Hematopoietic multipotent progenitor cell treated with erythropoietin and hydrocortisone succinate and interleukin-3 and kit ligand, for 8 days (in vitro differentiated cells): ENCODE data around the gene CERKL.

Source experiments
- DNase-seq: peaks from one replicate; pipeline ENCODE4 v3.0.0-alpha.2; 2015

CERKL gene

GRCh38 chr2:181677912-181678586, 21.1 kb upstream of the CERKL start:
- DNase-seq = peak; percentile 73

GRCh38 chr2:181675254-181675653, 18.3 kb upstream of the CERKL start:
- DNase-seq = no peak

GRCh38 chr2:181674461-181674860, 17.6 kb upstream of the CERKL start:
- no peak for DNase-seq

- no peak for DNase-seq
Measured at GRCh38 chr2:181673173-181673572, 16.3 kb upstream of the CERKL start.

- DNase-seq = no peak
Measured at GRCh38 chr2:181672255-181673008, 15.5 kb upstream of the CERKL start.

GRCh38 chr2:181670632-181671031, 13.7 kb upstream of the CERKL start:
- no peak for DNase-seq

- no peak for DNase-seq
Measured at GRCh38 chr2:181667234-181667633, 10.3 kb upstream of the CERKL start.

- DNase-seq = no peak
Measured at GRCh38 chr2:181662287-181662686, 5.4 kb upstream of the CERKL start.

GRCh38 chr2:181660181-181660580, 3.3 kb upstream of the CERKL start:
- DNase-seq = no peak

- DNase-seq = no peak
Measured at GRCh38 chr2:181658444-181658843, 1.5 kb upstream of the CERKL start.

- no peak for DNase-seq
Measured at GRCh38 chr2:181657379-181657778, 474 bp upstream of the CERKL start.

GRCh38 chr2:181655519-181655918, 1.4 kb downstream of the CERKL start:
- DNase-seq = no peak

GRCh38 chr2:181649436-181649979, 7.4 kb downstream of the CERKL start:
- no peak for DNase-seq

- no peak for DNase-seq
Measured at GRCh38 chr2:181648478-181649155, 8.3 kb downstream of the CERKL start.

- no peak for DNase-seq
Measured at GRCh38 chr2:181646415-181646987, 10.4 kb downstream of the CERKL start.

GRCh38 chr2:181643151-181643550, 13.8 kb downstream of the CERKL start:
- no peak for DNase-seq

- DNase-seq = no peak
Measured at GRCh38 chr2:181642086-181642485, 14.8 kb downstream of the CERKL start.

- DNase-seq = no peak
Measured at GRCh38 chr2:181639686-181640085, 17.2 kb downstream of the CERKL start.

GRCh38 chr2:181632733-181633401, 24.0 kb downstream of the CERKL start:
- DNase-seq = no peak

- no peak for DNase-seq
Measured at GRCh38 chr2:181628590-181629585, 28.0 kb downstream of the CERKL start.

GRCh38 chr2:181627545-181627944, 29.4 kb downstream of the CERKL start:
- no peak for DNase-seq
